SK-N-MC (cell line): ENCODE results near the gene RYR3.

ENCODE experiments used
- EZH2 ChIP-seq: fragments of 200-600 bp; sonication (generic); IDR thresholded peaks from one replicate; pipeline ENCODE4 v1.6.1; 2017; ENCODE audit warnings: antibody characterized with exemption
- POLR2AphosphoS5 ChIP-seq: IDR thresholded peaks from 2 replicates; pipeline ENCODE4 v1.6.1; 2012; ENCODE audit warnings: mild to moderate bottlenecking, low read depth, low read length, borderline replicate concordance

GRCh38 chr15:33358306-33358705 lies 47.5 kb downstream of the RYR3 start:
- TF ChIP-seq EZH2 (no peak), POLR2AphosphoS5 (no peak)
